GM23248 (cell line): ENCODE measurements around the gene C2CD2L. TPM values are rescaled to one million over a fixed set of nuclear protein-coding genes. Genes with fewer than 3 reads are reported as not detected.

Source experiments
- DNase-seq: peaks from one replicate; pipeline ENCODE4 v3.0.0-alpha.2; 2015
- H2AFZ ChIP-seq: fragments of 200-600 bp; sonication (generic); 2 replicates; pipeline ENCODE4 v1.6.1; 2016; ENCODE audit warnings: antibody characterized with exemption
- H3F3A ChIP-seq: fragments of 200-600 bp; sonication (generic); 2 replicates; pipeline ENCODE4 v1.6.1; 2016; ENCODE audit warnings: mild to moderate bottlenecking, antibody characterized with exemption, mixed run types; ENCODE audit not compliant: insufficient read depth
- H3K27ac ChIP-seq: fragments of 200-600 bp; sonication (generic); 2 replicates; pipeline ENCODE4 v1.5.1; 2016; ENCODE audit warnings: mild to moderate bottlenecking
- H3K27me3 ChIP-seq: fragments of 200-600 bp; sonication (generic); replicated peaks from 2 replicates; pipeline ENCODE4 v1.6.1; 2016; ENCODE audit warnings: mild to moderate bottlenecking; ENCODE audit not compliant: insufficient read depth
- H3K36me3 ChIP-seq: fragments of 200-600 bp; sonication (generic); 2 replicates; pipeline ENCODE4 v1.6.1; 2016; ENCODE audit warnings: low read depth, mild to moderate bottlenecking
- H3K4me1 ChIP-seq: fragments of 200-600 bp; sonication (generic); 2 replicates; pipeline ENCODE4 v1.6.1; 2016; ENCODE audit warnings: mild to moderate bottlenecking; ENCODE audit not compliant: insufficient read depth
- H3K4me2 ChIP-seq: fragments of 200-600 bp; sonication (generic); one replicate; pipeline ENCODE4 v1.6.1; 2016; ENCODE audit warnings: mild to moderate bottlenecking; ENCODE audit not compliant: unreplicated experiment
- H3K4me3 ChIP-seq: fragments of 200-600 bp; sonication (generic); 2 replicates; pipeline ENCODE4 v1.5.1; 2016; ENCODE audit warnings: mild to moderate bottlenecking
- H3K79me2 ChIP-seq: fragments of 200-600 bp; sonication (generic); 2 replicates; pipeline ENCODE4 v1.6.1; 2016; ENCODE audit warnings: mild to moderate bottlenecking; ENCODE audit not compliant: insufficient read depth
- H3K9ac ChIP-seq: fragments of 200-600 bp; sonication (generic); 2 replicates; pipeline ENCODE4 v1.6.1; 2016; ENCODE audit warnings: mild to moderate bottlenecking
- H3K9me2 ChIP-seq: fragments of 200-600 bp; sonication (generic); 2 replicates; pipeline ENCODE4 v1.6.1; 2016; ENCODE audit warnings: mixed run types, mild to moderate bottlenecking, moderate library complexity; ENCODE audit not compliant: insufficient read depth
- H3K9me3 ChIP-seq: fragments of 200-600 bp; sonication (generic); one replicate; pipeline ENCODE4 v1.6.1; 2017; ENCODE audit warnings: low read depth
- H4K20me1 ChIP-seq: fragments of 200-600 bp; sonication (generic); 2 replicates; pipeline ENCODE4 v1.6.0; 2016; ENCODE audit not compliant: insufficient read depth
- EZH2 ChIP-seq: fragments of 200-600 bp; sonication (generic); IDR thresholded peaks from 2 replicates; pipeline ENCODE4 v1.6.1; 2018; ENCODE audit warnings: antibody characterized with exemption, mild to moderate bottlenecking; ENCODE audit not compliant: insufficient read depth, poor library complexity, severe bottlenecking
- EZH2phosphoT487 ChIP-seq: fragments of 200-600 bp; sonication (generic); IDR thresholded peaks from 2 replicates; pipeline ENCODE4 v1.6.1; 2018; ENCODE audit warnings: antibody characterized with exemption, moderate library complexity, mild to moderate bottlenecking, low read depth; ENCODE audit not compliant: insufficient read depth
- WGBS, 2 experiments: methylation state at CpG; one replicate each; pipeline ENCODE4 v1.1.6; 2015 to 2017; ENCODE audit warnings: low lambda C conversion rate in 2 of 2, low coverage in 1 of 2; ENCODE audit errors: missing lambda C conversion rate in 2 of 2; 5-methylcytosine and 5-hydroxymethylcytosine counted together
- in situ Hi-C: fragments of 300-500 bp; cut with MboI; formaldehyde crosslinking; loops from 2 replicates; pipeline ENCODE4 v1.15.0; 2020
- polyA plus RNA-seq: library from polyadenylated mRNA; unstranded; fragments of >200 nt; fragmentation: Nextera tagmentation; extraction: Ambion mirVana; gene quantifications from 2 replicates; pipeline ENCODE4 v1.2.1, GENCODE V29; 2016
- total RNA-seq: library from RNA; depleted of rRNA; stranded (reverse); fragments of >200 nt; shearing (Covaris generic); gene quantifications from 2 replicates; pipeline ENCODE4 v1.2.3, GENCODE V29; 2014

C2CD2L gene
- total and polyA plus RNA-seq, 2 experiments from 2014 or later, result 2.6 to 4.1 TPM

- no peak overlapping the region for H3K9ac ChIP-seq
- TF ChIP-seq EZH2phosphoT487 (no peak), EZH2 (no peak)
- H3K4me3 ChIP-seq, result no peak overlapping the region
- H3K27me3 ChIP-seq, result no peaks in the 10 kb centered on the region
- no peak overlapping the region for H2AFZ ChIP-seq
- peaks cover 7% of the 10 kb centered on the region for H3K79me2 ChIP-seq
- H3K4me2 ChIP-seq, result no peak overlapping the region
- no peak for DNase-seq
- no peak overlapping the region for H3K27ac ChIP-seq
- 86 to 89% methylated on average over 3 of the region's 3 CpGs for WGBS, 2 experiments
- no peaks in the 10 kb centered on the region for H3K9me2 ChIP-seq
- peaks cover 11% of the 10 kb centered on the region for H3F3A ChIP-seq
- no peaks in the 10 kb centered on the region for H4K20me1 ChIP-seq
- no peaks in the 10 kb centered on the region for H3K9me3 ChIP-seq
- H3K4me1 ChIP-seq, result peaks cover under 1% of the 10 kb centered on the region; the same call in 1 of the 2 replicates
- no peaks in the 10 kb centered on the region; the same call in 1 of the 2 replicates for H3K36me3 ChIP-seq
- in situ Hi-C loops, result no loop called here
These were observed 10.0 kb downstream of the C2CD2L start for GRCh38 chr11:119117004-119117706.

GRCh38 chr11:119118227-119118626 is 11.1 kb downstream of the C2CD2L start:
- no peaks in the 10 kb centered on the region for H3K27me3 ChIP-seq
- H3K9me3 ChIP-seq, result no peaks in the 10 kb centered on the region
- H3K36me3 ChIP-seq, result no peaks in the 10 kb centered on the region; the same call in 1 of the 2 replicates
- WGBS, 2 experiments, result 97 to 98% methylated on average over 5 of the region's 5 CpGs
- TF ChIP-seq EZH2 (no peak), EZH2phosphoT487 (no peak)
- H3K4me1 ChIP-seq, result peaks cover 7% of the 10 kb centered on the region
- DNase-seq, result no peak
- H3K4me2 ChIP-seq, result no peak overlapping the region
- no peak overlapping the region for H3K9ac ChIP-seq
- H3K27ac ChIP-seq, result no peak overlapping the region
- in situ Hi-C loops, result no loop called here
- peaks cover 18% of the 10 kb centered on the region for H3K79me2 ChIP-seq
- H2AFZ ChIP-seq, result no peak overlapping the region
- no peak overlapping the region for H3K4me3 ChIP-seq
- no peaks in the 10 kb centered on the region for H4K20me1 ChIP-seq
- H3F3A ChIP-seq, result peaks cover 11% of the 10 kb centered on the region
- H3K9me2 ChIP-seq, result no peaks in the 10 kb centered on the region

GRCh38 chr11:119118946-119119345 is 11.8 kb downstream of the C2CD2L start:
- Histone ChIP-seq H3K27ac (no peak overlapping the region), H3K9me2 (no peaks in the 10 kb centered on the region), H3K4me2 (no peak overlapping the region), H3K9ac (no peak overlapping the region), H2AFZ (no peak overlapping the region), H3K4me3 (no peak overlapping the region), H3K27me3 (no peaks in the 10 kb centered on the region), H3F3A (peaks cover 11% of the 10 kb centered on the region), H3K36me3 (0 out of 2 replicates have a peak, but pooled peaks cover 2% of the 10 kb centered on the region), H3K4me1 (peaks cover 7% of the 10 kb centered on the region), H3K9me3 (no peaks in the 10 kb centered on the region), H4K20me1 (no peaks in the 10 kb centered on the region), H3K79me2 (peaks cover 24% of the 10 kb centered on the region)
- DNase-seq, result no peak
- TF ChIP-seq EZH2, result no peak
- no peak for TF ChIP-seq EZH2phosphoT487
- WGBS, 2 experiments, result 47 to 57% methylated on average over 1 of the region's 1 CpG
- in situ Hi-C loops, result no loop called here

- peaks cover 39% of the 10 kb centered on the region for H3K79me2 ChIP-seq
- peak overlapping the region; percentile 79 for H3K9ac ChIP-seq
- H3F3A ChIP-seq, result peaks cover 11% of the 10 kb centered on the region
- no peaks in the 10 kb centered on the region for H4K20me1 ChIP-seq
- H3K36me3 ChIP-seq, result 0 out of 2 replicates have a peak, but pooled peaks cover 6% of the 10 kb centered on the region
- peak overlapping the region; percentile 91 for H2AFZ ChIP-seq
- H3K4me1 ChIP-seq, result peaks cover 7% of the 10 kb centered on the region
- peak overlapping the region; percentile 98 for H3K4me2 ChIP-seq
- DNase-seq, result peak; percentile 55
- in situ Hi-C loops, result no loop called here
- H3K4me3 ChIP-seq, result peak overlapping the region; percentile 96
- H3K27ac ChIP-seq, result peak overlapping the region; percentile 26
- no peaks in the 10 kb centered on the region for H3K9me2 ChIP-seq
- H3K27me3 ChIP-seq, result no peaks in the 10 kb centered on the region
- no peak for TF ChIP-seq EZH2
- TF ChIP-seq EZH2phosphoT487, result no peak
- WGBS, 2 experiments, result 1 to 5% methylated on average over 5 of the region's 5 CpGs
- H3K9me3 ChIP-seq, result no peaks in the 10 kb centered on the region
These were observed 13.5 kb downstream of the C2CD2L start for GRCh38 chr11:119120639-119121007.
